ENCODE measurements around the gene EIF5A2.

DNA sequence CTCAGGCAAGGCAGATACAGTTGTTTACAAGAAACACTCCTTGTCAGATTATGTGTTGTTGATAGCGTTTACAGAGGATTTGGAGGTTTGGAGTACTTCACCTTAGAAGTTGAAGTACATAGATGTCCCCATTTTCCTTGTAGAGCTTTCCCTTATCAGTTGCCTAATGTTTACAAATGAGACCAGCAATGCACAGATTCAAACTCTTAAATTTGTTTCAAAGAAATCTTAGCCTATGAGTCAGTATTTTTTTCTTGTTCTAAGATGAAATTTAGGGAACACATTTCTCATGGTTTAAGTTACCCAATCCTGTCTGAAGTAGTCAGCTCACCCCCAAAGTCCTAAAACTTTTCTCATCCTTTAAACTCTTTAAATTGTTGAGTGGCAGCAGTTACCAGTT is 6.3 kb upstream of the EIF5A2 start:
- TF ChIP-seq POLR2A (IDR thresholded peaks at IDR 0.05): no peak
- no peak for TF ChIP-seq CTCF (IDR thresholded peaks at IDR 0.05)
- TF ChIP-seq POLR2AphosphoS5 (IDR thresholded peaks at IDR 0.05; ENCODE audit: insufficient read depth in 1 of 2, low read depth in 1 of 2): no peak

Data from vagina (tissue), 2 donors.